ENCODE data around the gene INHBC.

The INHBC gene

GRCh38 chr12:57454566-57455373 lies 20.2 kb downstream of the INHBC start, which contains the start of gene INHBE:
INHBE (plus strand) TSS chr12:57455307; CDS start chr12:57455537, 230 bp downstream.
- DNase-seq: peak; percentile 97

DNA sequence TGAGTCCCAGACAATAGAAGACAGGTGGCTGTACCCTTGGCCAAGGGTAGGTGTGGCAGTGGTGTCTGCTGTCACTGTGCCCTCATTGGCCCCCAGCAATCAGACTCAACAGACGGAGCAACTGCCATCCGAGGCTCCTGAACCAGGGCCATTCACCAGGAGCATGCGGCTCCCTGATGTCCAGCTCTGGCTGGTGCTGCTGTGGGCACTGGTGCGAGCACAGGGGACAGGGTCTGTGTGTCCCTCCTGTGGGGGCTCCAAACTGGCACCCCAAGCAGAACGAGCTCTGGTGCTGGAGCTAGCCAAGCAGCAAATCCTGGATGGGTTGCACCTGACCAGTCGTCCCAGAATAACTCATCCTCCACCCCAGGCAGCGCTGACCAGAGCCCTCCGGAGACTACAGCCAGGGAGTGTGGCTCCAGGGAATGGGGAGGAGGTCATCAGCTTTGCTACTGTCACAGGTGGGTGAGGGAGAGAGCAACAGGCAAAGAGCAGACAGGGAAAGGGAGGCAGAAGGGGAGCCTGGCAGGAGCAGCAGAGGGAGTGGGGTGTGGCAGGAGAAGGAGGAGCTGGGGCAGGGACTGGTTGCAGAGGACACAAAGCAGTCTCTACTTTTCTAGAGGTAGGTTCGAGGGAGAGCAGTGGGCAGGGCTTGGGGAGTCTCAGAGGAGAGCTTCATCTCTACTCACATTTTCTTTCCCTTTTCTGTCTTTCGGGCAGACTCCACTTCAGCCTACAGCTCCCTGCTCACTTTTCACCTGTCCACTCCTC lies 21.0 kb downstream of the INHBC start:
- DNase-seq: peak; percentile 94

DNA sequence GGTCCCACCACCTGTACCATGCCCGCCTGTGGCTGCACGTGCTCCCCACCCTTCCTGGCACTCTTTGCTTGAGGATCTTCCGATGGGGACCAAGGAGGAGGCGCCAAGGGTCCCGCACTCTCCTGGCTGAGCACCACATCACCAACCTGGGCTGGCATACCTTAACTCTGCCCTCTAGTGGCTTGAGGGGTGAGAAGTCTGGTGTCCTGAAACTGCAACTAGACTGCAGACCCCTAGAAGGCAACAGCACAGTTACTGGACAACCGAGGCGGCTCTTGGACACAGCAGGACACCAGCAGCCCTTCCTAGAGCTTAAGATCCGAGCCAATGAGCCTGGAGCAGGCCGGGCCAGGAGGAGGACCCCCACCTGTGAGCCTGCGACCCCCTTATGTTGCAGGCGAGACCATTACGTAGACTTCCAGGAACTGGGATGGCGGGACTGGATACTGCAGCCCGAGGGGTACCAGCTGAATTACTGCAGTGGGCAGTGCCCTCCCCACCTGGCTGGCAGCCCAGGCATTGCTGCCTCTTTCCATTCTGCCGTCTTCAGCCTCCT lies 21.6 kb downstream of the INHBC start:
- peak; percentile 79 for DNase-seq

- peak; percentile 41 for DNase-seq
These were observed 22.3 kb downstream of the INHBC start for GRCh38 chr12:57456737-57457490.

GRCh38 chr12:57458665-57459054 lies 24.1 kb downstream of the INHBC start:
- DNase-seq: no peak

- DNase-seq: peak; percentile 95
These were observed 24.6 kb downstream of the INHBC start for GRCh38 chr12:57459055-57459749.

DNA sequence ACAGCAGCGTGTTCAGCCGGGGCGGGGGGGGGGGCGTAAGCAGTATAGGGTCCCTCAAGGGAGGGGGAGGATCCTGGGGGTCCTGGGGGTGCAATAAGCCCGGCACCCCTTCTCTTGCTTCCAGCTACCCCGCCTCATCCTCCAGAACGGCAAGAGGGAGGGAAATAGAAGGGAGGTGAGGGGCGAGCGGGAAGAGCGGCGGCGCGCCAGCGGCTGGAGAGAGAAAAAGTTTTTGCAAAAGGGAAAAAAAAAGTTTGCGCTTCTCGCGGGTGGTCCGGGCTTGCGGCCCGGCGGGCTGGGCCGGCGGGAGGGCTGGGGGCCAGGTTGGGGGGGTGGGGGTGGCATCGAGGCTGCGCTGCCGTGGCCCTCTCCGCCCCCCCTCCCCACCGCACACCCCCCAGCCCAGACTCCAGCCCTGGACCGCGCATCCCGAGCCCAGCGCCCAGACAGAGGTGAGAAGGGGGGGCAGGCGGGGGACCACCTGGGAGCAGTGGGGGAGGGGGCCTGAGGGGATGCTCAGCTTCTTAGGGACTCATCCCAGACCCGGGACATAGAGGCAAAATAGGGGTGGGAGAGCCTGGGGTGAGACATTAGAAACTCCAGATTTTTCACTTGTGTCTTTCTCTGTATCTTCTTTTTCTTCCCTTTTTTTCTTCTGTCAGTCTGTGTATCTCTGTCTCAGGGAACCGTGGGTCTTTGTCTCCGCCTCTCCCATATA lies 25.3 kb downstream of the INHBC start, which contains the start of gene GLI1:
Gene GLI1, plus strand, starts transcription at position 36 of the 718 bp plus-strand sequence. CDS start 3,907 bp downstream, outside the sequence.
- DNase-seq: peak; percentile 49

DNA sequence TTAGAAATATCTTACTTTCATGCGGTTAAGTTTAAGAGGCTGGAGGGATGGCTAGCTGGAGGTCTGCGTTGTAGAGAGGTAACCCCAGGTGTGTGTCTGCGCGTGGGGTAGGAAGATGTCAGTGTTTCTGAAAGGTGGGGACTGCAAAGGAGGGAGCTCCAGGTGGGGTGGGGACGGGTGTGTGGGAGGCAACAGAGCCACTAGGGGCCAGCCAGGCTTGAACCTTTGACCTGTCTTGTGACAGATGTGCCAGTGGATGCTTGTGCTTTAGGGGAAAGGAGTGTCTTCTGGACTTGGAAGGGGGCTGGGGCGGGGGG lies 25.8 kb downstream of the INHBC start:
- DNase-seq: peak; percentile 49

DNA sequence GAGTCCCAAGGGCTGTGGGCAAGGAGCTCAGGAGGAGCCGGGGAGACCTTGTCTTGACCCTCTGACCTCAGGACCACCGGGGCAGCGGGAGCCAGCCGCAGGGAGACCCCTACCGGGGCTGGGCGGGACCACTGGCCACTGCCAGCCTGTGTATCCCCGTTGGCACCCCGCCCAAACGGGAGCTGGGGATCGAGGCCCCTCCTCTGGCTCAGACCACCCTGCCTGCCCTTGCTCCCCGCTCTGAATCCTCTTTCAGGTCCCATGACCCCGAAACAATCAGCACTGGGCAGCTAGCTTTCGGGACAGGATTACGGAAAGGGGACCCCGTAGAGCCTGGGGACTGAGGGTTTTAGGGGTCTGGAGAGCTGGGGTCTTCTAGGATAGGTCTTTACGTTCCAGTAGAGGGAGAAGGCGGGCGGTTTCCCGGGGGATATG lies 26.3 kb downstream of the INHBC start:
- peak; percentile 48 for DNase-seq

GRCh38 chr12:57461276-57461916 lies 26.8 kb downstream of the INHBC start:
- DNase-seq: peak; percentile 82

DNA sequence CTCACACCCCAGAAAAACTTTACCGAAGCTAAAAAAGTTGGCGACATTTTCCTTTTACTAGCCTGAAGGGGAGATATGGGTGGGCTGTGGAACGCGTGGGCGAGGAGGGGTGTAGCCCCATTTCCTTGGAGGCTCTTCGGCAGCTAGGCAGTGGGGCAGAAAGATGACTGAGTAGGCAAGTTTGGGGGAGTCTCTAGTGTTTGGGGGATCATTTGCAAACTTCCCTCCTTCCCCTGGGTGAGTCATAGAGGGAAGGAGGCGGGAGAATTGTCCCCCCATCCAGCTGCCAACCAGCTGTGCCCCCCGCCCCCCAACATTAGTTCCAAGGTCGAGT lies 27.3 kb downstream of the INHBC start:
- peak; percentile 61 for DNase-seq

DNA sequence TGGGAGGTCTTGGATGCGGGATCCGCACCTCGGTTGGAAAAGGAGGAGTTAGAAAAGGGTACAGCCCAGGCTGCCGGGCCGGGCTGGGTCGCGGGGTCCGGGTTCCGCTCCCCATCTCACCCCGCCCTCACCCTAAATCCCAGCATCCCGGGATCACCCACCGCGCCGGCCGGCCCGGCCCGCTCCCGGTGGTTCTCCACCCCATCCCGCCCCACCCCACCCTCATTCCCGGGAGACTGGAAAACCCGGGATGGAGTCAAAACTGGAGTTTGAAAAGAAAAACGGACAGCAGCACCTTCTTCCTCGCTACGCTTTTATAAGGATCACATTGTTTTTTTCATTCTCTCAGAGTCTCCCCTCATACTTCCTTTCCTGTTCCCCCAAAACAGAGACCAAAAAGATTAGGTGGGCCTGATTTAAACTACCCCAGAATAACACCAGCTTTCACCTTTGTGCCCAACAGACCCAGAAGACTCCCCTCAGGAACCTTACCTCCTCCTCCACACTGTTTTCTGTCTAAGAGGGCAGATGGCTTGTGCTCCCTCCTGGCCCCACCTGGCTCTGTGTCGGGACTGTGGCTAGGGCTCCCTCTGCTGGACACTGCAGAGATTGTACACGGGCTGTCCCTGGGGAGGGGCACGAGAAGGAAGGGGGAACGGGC lies 27.8 kb downstream of the INHBC start:
- DNase-seq: peak; percentile 97

GRCh38 chr12:57462912-57463253 lies 28.3 kb downstream of the INHBC start:
- no peak for DNase-seq

DNA sequence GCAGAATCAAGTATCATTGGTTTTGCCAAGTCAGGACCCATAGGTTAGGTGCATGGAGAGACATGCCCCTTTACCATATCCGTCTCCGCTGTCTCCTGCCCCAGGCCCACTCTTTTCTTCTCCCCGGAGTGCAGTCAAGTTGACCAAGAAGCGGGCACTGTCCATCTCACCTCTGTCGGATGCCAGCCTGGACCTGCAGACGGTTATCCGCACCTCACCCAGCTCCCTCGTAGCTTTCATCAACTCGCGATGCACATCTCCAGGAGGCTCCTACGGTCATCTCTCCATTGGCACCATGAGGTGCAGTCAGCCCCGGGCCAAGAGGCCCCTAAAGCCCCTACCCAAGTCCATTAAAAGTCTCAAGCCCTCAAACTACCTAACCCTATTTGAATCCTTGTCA lies 30.0 kb downstream of the INHBC start:
- DNase-seq: no peak

GRCh38 chr12:57465030-57465746 lies 30.6 kb downstream of the INHBC start:
- DNase-seq: no peak

- DNase-seq: no peak
These were observed 31.3 kb downstream of the INHBC start for GRCh38 chr12:57465747-57466505.

- no peak for DNase-seq
These were observed 32.8 kb downstream of the INHBC start for GRCh38 chr12:57467212-57467874.

DNA sequence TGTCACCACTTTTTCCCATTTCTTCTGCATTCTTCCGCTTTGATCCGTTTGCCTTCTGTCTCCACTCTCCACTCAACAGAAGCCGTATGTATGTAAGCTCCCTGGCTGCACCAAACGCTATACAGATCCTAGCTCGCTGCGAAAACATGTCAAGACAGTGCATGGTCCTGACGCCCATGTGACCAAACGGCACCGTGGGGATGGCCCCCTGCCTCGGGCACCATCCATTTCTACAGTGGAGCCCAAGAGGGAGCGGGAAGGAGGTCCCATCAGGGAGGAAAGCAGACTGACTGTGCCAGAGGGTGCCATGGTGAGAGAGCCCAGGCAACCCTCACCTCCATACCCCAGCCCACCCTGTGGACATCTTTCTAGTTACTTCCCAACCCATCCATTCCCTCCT lies 33.3 kb downstream of the INHBC start:
- no peak for DNase-seq
